PFSK-1 (cell line): ENCODE measurements around the gene LRMDA.

Source experiments
- FOXP2 ChIP-seq: optimal IDR thresholded peaks from 2 replicates; pipeline ENCODE3; 2011; ENCODE audit warnings: borderline replicate concordance, control low read depth, inconsistent platforms; ENCODE audit not compliant: insufficient read depth; ENCODE audit errors: extremely low read length, extremely low read depth
- POLR2AphosphoS5 ChIP-seq: IDR thresholded peaks from 2 replicates; pipeline ENCODE4 v1.6.1; 2012; ENCODE audit warnings: low read depth, mild to moderate bottlenecking, control low read depth, low read length, moderate library complexity
- SIN3A ChIP-seq: IDR thresholded peaks from 2 replicates; pipeline ENCODE4 v1.6.1; 2012; ENCODE audit warnings: mild to moderate bottlenecking, low read length, moderate library complexity, borderline replicate concordance; ENCODE audit not compliant: insufficient read depth
- TAF1 ChIP-seq: IDR thresholded peaks from 2 replicates; pipeline ENCODE4 v1.6.1; 2012; ENCODE audit warnings: low read length, control low read depth, borderline replicate concordance; ENCODE audit not compliant: insufficient read depth
- TF ChIP-seq, protein P1 (sequence below), 2 experiments: IDR thresholded peaks; 2 replicates each; pipeline versions ENCODE4 v1.6.1 to v1.8.0; 2011 to 2012; ENCODE audit warnings: low read depth in 2 of 2, low read length in 2 of 2, control low read depth in 1 of 2, inconsistent platforms in 1 of 2, mild to moderate bottlenecking in 1 of 2, moderate library complexity in 1 of 2; ENCODE audit not compliant: insufficient read depth in 1 of 2

Gene LRMDA

GRCh38 chr10:75646218-75646915 lies 214.9 kb downstream of the LRMDA start:
- no peak for TF ChIP-seq TAF1
- no peak for TF ChIP-seq SIN3A

- no peak for TF ChIP-seq TAF1
- TF ChIP-seq, protein P1, sequence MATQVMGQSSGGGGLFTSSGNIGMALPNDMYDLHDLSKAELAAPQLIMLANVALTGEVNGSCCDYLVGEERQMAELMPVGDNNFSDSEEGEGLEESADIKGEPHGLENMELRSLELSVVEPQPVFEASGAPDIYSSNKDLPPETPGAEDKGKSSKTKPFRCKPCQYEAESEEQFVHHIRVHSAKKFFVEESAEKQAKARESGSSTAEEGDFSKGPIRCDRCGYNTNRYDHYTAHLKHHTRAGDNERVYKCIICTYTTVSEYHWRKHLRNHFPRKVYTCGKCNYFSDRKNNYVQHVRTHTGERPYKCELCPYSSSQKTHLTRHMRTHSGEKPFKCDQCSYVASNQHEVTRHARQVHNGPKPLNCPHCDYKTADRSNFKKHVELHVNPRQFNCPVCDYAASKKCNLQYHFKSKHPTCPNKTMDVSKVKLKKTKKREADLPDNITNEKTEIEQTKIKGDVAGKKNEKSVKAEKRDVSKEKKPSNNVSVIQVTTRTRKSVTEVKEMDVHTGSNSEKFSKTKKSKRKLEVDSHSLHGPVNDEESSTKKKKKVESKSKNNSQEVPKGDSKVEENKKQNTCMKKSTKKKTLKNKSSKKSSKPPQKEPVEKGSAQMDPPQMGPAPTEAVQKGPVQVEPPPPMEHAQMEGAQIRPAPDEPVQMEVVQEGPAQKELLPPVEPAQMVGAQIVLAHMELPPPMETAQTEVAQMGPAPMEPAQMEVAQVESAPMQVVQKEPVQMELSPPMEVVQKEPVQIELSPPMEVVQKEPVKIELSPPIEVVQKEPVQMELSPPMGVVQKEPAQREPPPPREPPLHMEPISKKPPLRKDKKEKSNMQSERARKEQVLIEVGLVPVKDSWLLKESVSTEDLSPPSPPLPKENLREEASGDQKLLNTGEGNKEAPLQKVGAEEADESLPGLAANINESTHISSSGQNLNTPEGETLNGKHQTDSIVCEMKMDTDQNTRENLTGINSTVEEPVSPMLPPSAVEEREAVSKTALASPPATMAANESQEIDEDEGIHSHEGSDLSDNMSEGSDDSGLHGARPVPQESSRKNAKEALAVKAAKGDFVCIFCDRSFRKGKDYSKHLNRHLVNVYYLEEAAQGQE (IDR thresholded peaks at IDR 0.05; ENCODE audit: insufficient read depth in 1 of 2, low read depth in 2 of 2, low read length in 2 of 2) = no peak
- no peak for TF ChIP-seq POLR2AphosphoS5
- TF ChIP-seq SIN3A = no peak
- no peak for TF ChIP-seq FOXP2
Measured at GRCh38 chr10:75646916-75647315, 215.5 kb downstream of the LRMDA start.

DNA sequence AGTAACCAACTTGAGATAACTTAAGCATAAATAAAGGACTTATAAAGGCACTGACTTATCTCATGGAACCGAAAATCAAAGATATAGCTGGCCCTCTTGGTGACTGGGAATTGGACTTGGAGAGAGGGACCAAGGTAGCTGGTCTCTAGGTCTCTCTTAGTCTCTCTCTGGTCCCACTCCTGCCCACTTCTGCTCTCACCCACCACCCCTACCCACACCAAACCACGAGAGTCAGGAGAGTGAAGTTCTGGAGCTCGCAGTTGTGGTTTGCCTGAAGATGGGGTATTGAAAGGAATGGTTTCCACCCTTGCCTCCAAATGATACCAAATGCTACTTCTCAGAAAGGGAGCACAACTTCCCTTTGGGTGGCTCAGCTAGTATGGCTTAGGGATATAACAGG lies 216.3 kb downstream of the LRMDA start:
- TF ChIP-seq, protein P1 (IDR thresholded peaks at IDR 0.05; ENCODE audit: insufficient read depth in 1 of 2, low read depth in 2 of 2, low read length in 2 of 2) = no peak
- TF ChIP-seq FOXP2 = no peak
- no peak for TF ChIP-seq TAF1
- no peak for TF ChIP-seq POLR2AphosphoS5
- no peak for TF ChIP-seq SIN3A

DNA sequence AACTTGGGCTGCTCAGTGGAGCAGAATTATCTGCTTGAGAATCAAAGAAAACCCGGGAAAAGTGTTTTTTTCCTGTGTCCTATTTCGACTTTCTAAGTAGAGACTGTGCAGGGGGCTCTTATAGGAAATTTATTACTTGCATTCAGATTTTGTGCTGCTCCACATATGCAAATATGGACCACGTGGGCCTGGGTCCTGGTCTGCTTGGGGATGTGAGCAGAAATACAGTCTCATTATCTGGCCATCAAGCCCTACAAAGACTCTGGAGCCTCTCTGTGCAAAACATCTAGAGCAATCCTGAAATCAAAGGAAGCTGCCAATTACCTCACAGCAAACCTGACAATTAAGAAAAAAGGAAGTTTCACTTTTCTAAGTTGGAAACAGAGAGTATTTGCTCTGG lies 216.9 kb downstream of the LRMDA start:
- TF ChIP-seq TAF1 (no peak), POLR2AphosphoS5 (no peak)

DNA sequence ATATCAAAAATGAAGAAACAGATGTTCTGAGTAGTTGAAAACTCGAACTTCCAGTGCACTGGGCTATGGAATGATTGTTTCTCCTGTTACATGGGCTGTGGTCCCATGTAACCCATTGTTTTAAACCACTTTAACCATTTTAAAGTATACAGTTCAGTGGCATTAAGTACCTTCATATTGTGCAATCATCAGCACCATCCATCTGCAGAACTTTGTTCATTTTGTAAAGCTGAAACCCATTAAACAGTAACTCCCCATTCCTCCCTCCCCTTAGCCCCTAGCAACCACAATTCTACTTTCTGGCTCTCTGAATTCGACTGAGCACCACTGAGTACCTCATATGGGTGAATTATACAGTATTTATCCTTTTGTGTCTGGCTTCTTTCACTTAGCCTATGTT lies 217.4 kb downstream of the LRMDA start:
- no peak for TF ChIP-seq TAF1
- TF ChIP-seq, protein P1 (IDR thresholded peaks at IDR 0.05; ENCODE audit: insufficient read depth in 1 of 2, low read depth in 2 of 2, low read length in 2 of 2) = no peak
- TF ChIP-seq SIN3A = no peak
- no peak for TF ChIP-seq FOXP2
- TF ChIP-seq POLR2AphosphoS5 = no peak

DNA sequence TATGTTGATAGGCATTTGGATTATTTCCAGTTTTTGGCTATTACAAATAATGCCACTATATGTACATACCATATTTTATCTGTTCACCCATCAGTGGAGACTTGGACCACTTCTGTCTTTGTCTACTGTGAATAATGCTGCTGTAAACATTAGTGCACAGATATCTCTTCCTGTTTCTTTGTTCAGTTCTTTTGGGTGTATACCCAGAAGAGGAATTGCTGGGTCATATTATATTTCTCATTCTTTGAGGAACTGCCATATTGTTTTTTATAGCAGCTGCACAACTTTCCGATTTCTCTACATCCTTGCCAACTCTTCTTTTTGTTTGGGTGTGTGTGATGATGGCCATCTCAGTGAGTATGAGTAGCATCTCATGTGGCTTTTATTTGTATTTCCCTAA lies 218.0 kb downstream of the LRMDA start:
- no peak for TF ChIP-seq POLR2AphosphoS5
- no peak for TF ChIP-seq TAF1
- TF ChIP-seq, protein P1 (IDR thresholded peaks at IDR 0.05; ENCODE audit: insufficient read depth in 1 of 2, low read depth in 2 of 2, low read length in 2 of 2) = no peak
- TF ChIP-seq FOXP2 = no peak
- TF ChIP-seq SIN3A = no peak
